T-helper 1 cell treated with Interleukin-12 subunit alpha and Interleukin-12 subunit beta and Interleukin-4 antibody, amounts not matched to agents 30 μg/mL and 1 μg/mL, for 36 hours (primary cell): ENCODE measurements around the gene ARID5B.
A peak's percentile ranks its signal among the peaks of the same experiment; 100 is the strongest.

ENCODE experiments used
- H3K27ac Mint-ChIP-seq: one replicate; pipeline ENCODE4 v1.8.0; 2021; ENCODE audit warnings: mild to moderate bottlenecking, mixed read lengths
- H3K27me3 Mint-ChIP-seq: one replicate; pipeline ENCODE4 v1.8.0; 2021; ENCODE audit warnings: low read depth, mixed read lengths
- H3K36me3 Mint-ChIP-seq: one replicate; pipeline ENCODE4 v1.8.0; 2021; ENCODE audit warnings: low read depth, mixed read lengths
- H3K4me1 Mint-ChIP-seq: one replicate; pipeline ENCODE4 v1.8.0; 2021; ENCODE audit warnings: low read depth, mixed read lengths
- H3K4me3 Mint-ChIP-seq: one replicate; pipeline ENCODE4 v1.8.0; 2021; ENCODE audit warnings: mild to moderate bottlenecking, moderate library complexity, mixed read lengths
- H3K9me3 Mint-ChIP-seq: one replicate; pipeline ENCODE4 v1.8.0; 2021; ENCODE audit warnings: mixed read lengths

ARID5B gene

GRCh38 chr10:61906562-61906901 lies 5.0 kb downstream of the ARID5B start:
- Mint-ChIP-seq H3K36me3 (peaks cover 46% of the 10 kb centered on the region), H3K27ac (no peak overlapping the region), H3K27me3 (no peaks in the 10 kb centered on the region), H3K4me1 (peaks cover 50% of the 10 kb centered on the region), H3K9me3 (no peaks in the 10 kb centered on the region), H3K4me3 (no peak overlapping the region)

GRCh38 chr10:61907011-61907410 lies 5.5 kb downstream of the ARID5B start:
- no peak overlapping the region for H3K4me3 Mint-ChIP-seq
- peaks cover 55% of the 10 kb centered on the region for H3K4me1 Mint-ChIP-seq
- no peak overlapping the region for H3K27ac Mint-ChIP-seq
- peaks cover 46% of the 10 kb centered on the region for H3K36me3 Mint-ChIP-seq
- H3K27me3 Mint-ChIP-seq = no peaks in the 10 kb centered on the region
- H3K9me3 Mint-ChIP-seq = no peaks in the 10 kb centered on the region

GRCh38 chr10:61907587-61907986 lies 6.1 kb downstream of the ARID5B start:
- peaks cover 43% of the 10 kb centered on the region for H3K36me3 Mint-ChIP-seq
- no peak overlapping the region for H3K27ac Mint-ChIP-seq
- H3K9me3 Mint-ChIP-seq = no peaks in the 10 kb centered on the region
- peaks cover 57% of the 10 kb centered on the region for H3K4me1 Mint-ChIP-seq
- H3K4me3 Mint-ChIP-seq = no peak overlapping the region
- no peaks in the 10 kb centered on the region for H3K27me3 Mint-ChIP-seq

- Mint-ChIP-seq H3K36me3 (peaks cover 51% of the 10 kb centered on the region), H3K4me1 (peaks cover 52% of the 10 kb centered on the region), H3K9me3 (no peaks in the 10 kb centered on the region), H3K27ac (no peak overlapping the region), H3K27me3 (no peaks in the 10 kb centered on the region), H3K4me3 (no peak overlapping the region)
These were observed 8.8 kb downstream of the ARID5B start for GRCh38 chr10:61910226-61910805.

- H3K4me3 Mint-ChIP-seq = no peak overlapping the region
- H3K27me3 Mint-ChIP-seq = no peaks in the 10 kb centered on the region
- H3K9me3 Mint-ChIP-seq = no peaks in the 10 kb centered on the region
- no peak overlapping the region for H3K27ac Mint-ChIP-seq
- peaks cover 49% of the 10 kb centered on the region for H3K4me1 Mint-ChIP-seq
- H3K36me3 Mint-ChIP-seq = peaks cover 52% of the 10 kb centered on the region
These were observed 9.4 kb downstream of the ARID5B start for GRCh38 chr10:61910894-61911293.

GRCh38 chr10:61911425-61911824 lies 9.9 kb downstream of the ARID5B start:
- H3K36me3 Mint-ChIP-seq = peaks cover 53% of the 10 kb centered on the region
- H3K27me3 Mint-ChIP-seq = no peaks in the 10 kb centered on the region
- no peak overlapping the region for H3K4me3 Mint-ChIP-seq
- H3K4me1 Mint-ChIP-seq = peaks cover 48% of the 10 kb centered on the region
- H3K9me3 Mint-ChIP-seq = no peaks in the 10 kb centered on the region
- H3K27ac Mint-ChIP-seq = no peak overlapping the region

- Mint-ChIP-seq H3K27ac (no peak overlapping the region), H3K27me3 (no peaks in the 10 kb centered on the region), H3K9me3 (peaks cover 7% of the 10 kb centered on the region), H3K4me3 (no peak overlapping the region), H3K4me1 (peaks cover 53% of the 10 kb centered on the region), H3K36me3 (peaks cover 63% of the 10 kb centered on the region)
These were observed 11.5 kb downstream of the ARID5B start for GRCh38 chr10:61912981-61913380.

GRCh38 chr10:61918140-61918539 lies 16.6 kb downstream of the ARID5B start:
- Mint-ChIP-seq H3K4me1 (peaks cover 47% of the 10 kb centered on the region), H3K4me3 (no peak overlapping the region), H3K36me3 (peaks cover 59% of the 10 kb centered on the region), H3K27me3 (no peaks in the 10 kb centered on the region), H3K9me3 (peaks cover 13% of the 10 kb centered on the region), H3K27ac (no peak overlapping the region)

- no peak overlapping the region for H3K27ac Mint-ChIP-seq
- H3K4me3 Mint-ChIP-seq = no peak overlapping the region
- peaks cover 13% of the 10 kb centered on the region for H3K9me3 Mint-ChIP-seq
- H3K36me3 Mint-ChIP-seq = peaks cover 62% of the 10 kb centered on the region
- H3K27me3 Mint-ChIP-seq = no peaks in the 10 kb centered on the region
- peaks cover 52% of the 10 kb centered on the region for H3K4me1 Mint-ChIP-seq
These were observed 17.5 kb downstream of the ARID5B start for GRCh38 chr10:61918989-61919388.

- Mint-ChIP-seq H3K9me3 (peaks cover 13% of the 10 kb centered on the region), H3K4me3 (no peak overlapping the region), H3K27me3 (no peaks in the 10 kb centered on the region), H3K36me3 (peaks cover 64% of the 10 kb centered on the region), H3K4me1 (peaks cover 57% of the 10 kb centered on the region), H3K27ac (no peak overlapping the region)
These were observed 18.2 kb downstream of the ARID5B start for GRCh38 chr10:61919646-61920215.

GRCh38 chr10:61921143-61921542 lies 19.6 kb downstream of the ARID5B start:
- no peaks in the 10 kb centered on the region for H3K27me3 Mint-ChIP-seq
- peaks cover 18% of the 10 kb centered on the region for H3K9me3 Mint-ChIP-seq
- H3K4me1 Mint-ChIP-seq = peaks cover 55% of the 10 kb centered on the region
- no peak overlapping the region for H3K27ac Mint-ChIP-seq
- peaks cover 65% of the 10 kb centered on the region for H3K36me3 Mint-ChIP-seq
- H3K4me3 Mint-ChIP-seq = no peak overlapping the region

GRCh38 chr10:61923210-61923949 lies 21.9 kb downstream of the ARID5B start:
- Mint-ChIP-seq H3K27ac (no peak overlapping the region), H3K27me3 (no peaks in the 10 kb centered on the region), H3K4me3 (no peak overlapping the region), H3K36me3 (peaks cover 60% of the 10 kb centered on the region), H3K9me3 (peaks cover 8% of the 10 kb centered on the region), H3K4me1 (peaks cover 47% of the 10 kb centered on the region)

- Mint-ChIP-seq H3K36me3 (peaks cover 63% of the 10 kb centered on the region), H3K4me3 (no peak overlapping the region), H3K27ac (no peak overlapping the region), H3K27me3 (no peaks in the 10 kb centered on the region), H3K4me1 (peaks cover 46% of the 10 kb centered on the region), H3K9me3 (peaks cover 5% of the 10 kb centered on the region)
These were observed 22.4 kb downstream of the ARID5B start for GRCh38 chr10:61923950-61924274.

- H3K27ac Mint-ChIP-seq = peak overlapping the region; percentile 5
- peaks cover 64% of the 10 kb centered on the region for H3K36me3 Mint-ChIP-seq
These were observed 28.1 kb downstream of the ARID5B start for GRCh38 chr10:61929555-61929954.

GRCh38 chr10:61931620-61932332 lies 30.3 kb downstream of the ARID5B start:
- Mint-ChIP-seq H3K9me3 (no peaks in the 10 kb centered on the region), H3K27ac (peak overlapping the region; percentile 45), H3K27me3 (no peaks in the 10 kb centered on the region), H3K36me3 (peaks cover 52% of the 10 kb centered on the region), H3K4me3 (no peak overlapping the region), H3K4me1 (peaks cover 55% of the 10 kb centered on the region)

More at GRCh38 chr10:61929555-61929954, 28.1 kb downstream of the ARID5B start:
- H3K4me3 Mint-ChIP-seq = no peak overlapping the region
- H3K4me1 Mint-ChIP-seq = peaks cover 51% of the 10 kb centered on the region
- H3K9me3 Mint-ChIP-seq = peaks cover 5% of the 10 kb centered on the region
- no peaks in the 10 kb centered on the region for H3K27me3 Mint-ChIP-seq
